Astrocyte of the spinal cord (primary cell): ENCODE data around the gene MAPKAP1.

ENCODE experiments used
- DNase-seq: peaks from one replicate; pipeline ENCODE4 v3.0.0; 2011; ENCODE audit warnings: low read depth, low spot score
- H3K4me3 ChIP-seq: 2 replicates; pipeline ENCODE4 v1.5.1; 2011; ENCODE audit warnings: low read depth, mild to moderate bottlenecking, low read length, moderate library complexity
- in situ Hi-C: cut with HindIII; loops from 2 replicates; pipeline ENCODE4 v1.10.0; 2017; ENCODE audit warnings: low sequenced_read_pairs
- TF ChIP-seq, protein P1 (sequence below): IDR thresholded peaks from 2 replicates; pipeline ENCODE4 v1.5.1; 2012; ENCODE audit warnings: low read depth, mild to moderate bottlenecking, low read length, inconsistent platforms

MAPKAP1 gene

GRCh38 chr9:125534971-125535701 lies 171.9 kb downstream of the MAPKAP1 start:
- in situ Hi-C loops = no loop called here
- TF ChIP-seq, protein P1, sequence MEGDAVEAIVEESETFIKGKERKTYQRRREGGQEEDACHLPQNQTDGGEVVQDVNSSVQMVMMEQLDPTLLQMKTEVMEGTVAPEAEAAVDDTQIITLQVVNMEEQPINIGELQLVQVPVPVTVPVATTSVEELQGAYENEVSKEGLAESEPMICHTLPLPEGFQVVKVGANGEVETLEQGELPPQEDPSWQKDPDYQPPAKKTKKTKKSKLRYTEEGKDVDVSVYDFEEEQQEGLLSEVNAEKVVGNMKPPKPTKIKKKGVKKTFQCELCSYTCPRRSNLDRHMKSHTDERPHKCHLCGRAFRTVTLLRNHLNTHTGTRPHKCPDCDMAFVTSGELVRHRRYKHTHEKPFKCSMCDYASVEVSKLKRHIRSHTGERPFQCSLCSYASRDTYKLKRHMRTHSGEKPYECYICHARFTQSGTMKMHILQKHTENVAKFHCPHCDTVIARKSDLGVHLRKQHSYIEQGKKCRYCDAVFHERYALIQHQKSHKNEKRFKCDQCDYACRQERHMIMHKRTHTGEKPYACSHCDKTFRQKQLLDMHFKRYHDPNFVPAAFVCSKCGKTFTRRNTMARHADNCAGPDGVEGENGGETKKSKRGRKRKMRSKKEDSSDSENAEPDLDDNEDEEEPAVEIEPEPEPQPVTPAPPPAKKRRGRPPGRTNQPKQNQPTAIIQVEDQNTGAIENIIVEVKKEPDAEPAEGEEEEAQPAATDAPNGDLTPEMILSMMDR = no peak
- no peak overlapping the region for H3K4me3 ChIP-seq
- DNase-seq = no peak

DNA sequence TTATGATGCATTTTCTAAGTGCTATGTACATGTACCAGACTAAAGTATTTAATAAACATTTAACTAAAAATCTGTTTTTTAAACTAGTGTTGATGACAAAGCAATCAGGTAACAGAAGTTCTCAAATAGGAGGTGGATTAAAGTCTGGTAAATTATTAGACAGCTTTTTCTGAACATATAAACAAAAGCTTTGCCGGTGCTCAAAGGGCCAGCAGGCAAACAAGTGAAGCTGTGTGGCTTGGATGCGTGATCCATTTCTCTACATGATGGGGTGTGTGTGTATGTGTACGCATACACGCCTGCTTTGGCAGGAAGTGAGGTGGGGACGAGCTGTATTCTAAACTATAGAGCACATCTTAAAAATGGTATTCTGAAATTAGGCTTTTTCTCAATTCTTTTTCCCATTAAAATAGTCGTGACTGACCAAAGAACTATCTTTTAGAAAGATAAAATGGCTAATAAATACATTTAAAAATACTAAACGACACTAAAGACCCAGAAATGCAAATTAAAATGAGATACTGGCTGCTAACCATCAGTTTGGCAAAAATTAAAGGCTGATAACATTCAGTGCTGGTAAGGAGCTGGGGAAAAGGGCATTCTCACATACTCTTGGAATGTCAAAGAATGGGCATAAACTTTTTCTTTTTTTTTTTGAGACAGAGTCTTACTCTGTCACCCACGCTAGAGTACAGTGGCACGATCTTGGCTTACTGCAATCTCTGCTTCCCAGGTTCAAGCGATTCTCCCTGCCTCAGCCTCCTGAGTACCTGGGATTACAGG lies 174.0 kb downstream of the MAPKAP1 start:
- DNase-seq = no peak
- H3K4me3 ChIP-seq = no peak overlapping the region
- TF ChIP-seq, protein P1 = no peak
- in situ Hi-C loops = no loop called here

GRCh38 chr9:125532412-125532811 lies 174.6 kb downstream of the MAPKAP1 start:
- DNase-seq = no peak
- in situ Hi-C loops = no loop called here
- no peak overlapping the region for H3K4me3 ChIP-seq
- TF ChIP-seq, protein P1 = no peak

- TF ChIP-seq, protein P1 = no peak
- H3K4me3 ChIP-seq = no peak overlapping the region
- DNase-seq = no peak
- in situ Hi-C loops = no loop called here
Observed at GRCh38 chr9:125529589-125530515, 177.2 kb downstream of the MAPKAP1 start.

GRCh38 chr9:125529107-125529506 lies 177.9 kb downstream of the MAPKAP1 start:
- in situ Hi-C loops = no loop called here
- no peak overlapping the region for H3K4me3 ChIP-seq
- TF ChIP-seq, protein P1 = no peak
- no peak for DNase-seq

GRCh38 chr9:125527471-125528002 lies 179.5 kb downstream of the MAPKAP1 start:
- TF ChIP-seq, protein P1 = no peak
- in situ Hi-C loops = no loop called here
- no peak overlapping the region for H3K4me3 ChIP-seq
- no peak for DNase-seq
